ENCODE data around the gene ZNF275.

Gene ZNF275

DNA sequence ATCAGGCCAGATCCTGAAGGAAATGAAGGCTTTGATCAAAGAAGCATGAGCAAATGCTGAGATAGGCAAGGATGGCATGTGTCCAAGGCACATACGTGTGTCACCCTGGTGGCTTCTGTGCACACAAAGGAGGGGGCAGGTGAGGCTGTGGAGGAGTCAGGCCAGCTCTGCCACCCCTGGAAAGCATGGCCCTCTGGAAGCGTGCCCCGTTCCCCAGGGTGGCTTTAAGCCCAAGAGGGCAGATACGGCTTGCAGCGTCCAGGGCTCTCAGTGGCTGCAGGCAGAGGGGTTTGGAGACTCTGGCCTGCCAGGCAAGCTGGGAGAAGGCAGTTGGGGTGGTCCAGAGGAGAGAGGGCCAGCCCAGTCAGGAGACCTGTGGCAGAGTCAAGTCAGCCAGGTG lies 41.6 kb downstream of the ZNF275 start:
- no peak for TF ChIP-seq TCF12 (IDR thresholded peaks at IDR 0.05; ENCODE audit: low read depth)
- TF ChIP-seq NFIC (IDR thresholded peaks at IDR 0.05) = no peak
- TF ChIP-seq EGR1 (IDR thresholded peaks at IDR 0.05) = no peak
- no peak for TF ChIP-seq MAX (IDR thresholded peaks at IDR 0.05)
- TF ChIP-seq, protein P1, sequence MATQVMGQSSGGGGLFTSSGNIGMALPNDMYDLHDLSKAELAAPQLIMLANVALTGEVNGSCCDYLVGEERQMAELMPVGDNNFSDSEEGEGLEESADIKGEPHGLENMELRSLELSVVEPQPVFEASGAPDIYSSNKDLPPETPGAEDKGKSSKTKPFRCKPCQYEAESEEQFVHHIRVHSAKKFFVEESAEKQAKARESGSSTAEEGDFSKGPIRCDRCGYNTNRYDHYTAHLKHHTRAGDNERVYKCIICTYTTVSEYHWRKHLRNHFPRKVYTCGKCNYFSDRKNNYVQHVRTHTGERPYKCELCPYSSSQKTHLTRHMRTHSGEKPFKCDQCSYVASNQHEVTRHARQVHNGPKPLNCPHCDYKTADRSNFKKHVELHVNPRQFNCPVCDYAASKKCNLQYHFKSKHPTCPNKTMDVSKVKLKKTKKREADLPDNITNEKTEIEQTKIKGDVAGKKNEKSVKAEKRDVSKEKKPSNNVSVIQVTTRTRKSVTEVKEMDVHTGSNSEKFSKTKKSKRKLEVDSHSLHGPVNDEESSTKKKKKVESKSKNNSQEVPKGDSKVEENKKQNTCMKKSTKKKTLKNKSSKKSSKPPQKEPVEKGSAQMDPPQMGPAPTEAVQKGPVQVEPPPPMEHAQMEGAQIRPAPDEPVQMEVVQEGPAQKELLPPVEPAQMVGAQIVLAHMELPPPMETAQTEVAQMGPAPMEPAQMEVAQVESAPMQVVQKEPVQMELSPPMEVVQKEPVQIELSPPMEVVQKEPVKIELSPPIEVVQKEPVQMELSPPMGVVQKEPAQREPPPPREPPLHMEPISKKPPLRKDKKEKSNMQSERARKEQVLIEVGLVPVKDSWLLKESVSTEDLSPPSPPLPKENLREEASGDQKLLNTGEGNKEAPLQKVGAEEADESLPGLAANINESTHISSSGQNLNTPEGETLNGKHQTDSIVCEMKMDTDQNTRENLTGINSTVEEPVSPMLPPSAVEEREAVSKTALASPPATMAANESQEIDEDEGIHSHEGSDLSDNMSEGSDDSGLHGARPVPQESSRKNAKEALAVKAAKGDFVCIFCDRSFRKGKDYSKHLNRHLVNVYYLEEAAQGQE (IDR thresholded peaks at IDR 0.05; ENCODE audit: low read depth) = no peak
- no peak for TF ChIP-seq ZBTB7A (IDR thresholded peaks at IDR 0.05; ENCODE audit: low read depth)
- no peak for TF ChIP-seq CREB1 (IDR thresholded peaks at IDR 0.05; ENCODE audit: low read depth)
- no peak for TF ChIP-seq EP300 (IDR thresholded peaks at IDR 0.05; ENCODE audit: borderline replicate concordance)
- no peak for TF ChIP-seq YY1 (IDR thresholded peaks at IDR 0.05; ENCODE audit: low read depth)
- TF ChIP-seq, protein P2, sequence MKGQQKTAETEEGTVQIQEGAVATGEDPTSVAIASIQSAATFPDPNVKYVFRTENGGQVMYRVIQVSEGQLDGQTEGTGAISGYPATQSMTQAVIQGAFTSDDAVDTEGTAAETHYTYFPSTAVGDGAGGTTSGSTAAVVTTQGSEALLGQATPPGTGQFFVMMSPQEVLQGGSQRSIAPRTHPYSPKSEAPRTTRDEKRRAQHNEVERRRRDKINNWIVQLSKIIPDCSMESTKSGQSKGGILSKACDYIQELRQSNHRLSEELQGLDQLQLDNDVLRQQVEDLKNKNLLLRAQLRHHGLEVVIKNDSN (IDR thresholded peaks at IDR 0.05) = no peak
- no peak for TF ChIP-seq RAD21 (IDR thresholded peaks at IDR 0.05; ENCODE audit: low read depth)
- no peak for TF ChIP-seq CEBPB (IDR thresholded peaks at IDR 0.05)
- no peak for TF ChIP-seq TAF1 (IDR thresholded peaks at IDR 0.05; ENCODE audit: low read depth)
- no peak for TF ChIP-seq TEAD4 (IDR thresholded peaks at IDR 0.05)
- TF ChIP-seq FOXM1 (IDR thresholded peaks at IDR 0.05; ENCODE audit: borderline replicate concordance, low read depth) = no peak

DNA sequence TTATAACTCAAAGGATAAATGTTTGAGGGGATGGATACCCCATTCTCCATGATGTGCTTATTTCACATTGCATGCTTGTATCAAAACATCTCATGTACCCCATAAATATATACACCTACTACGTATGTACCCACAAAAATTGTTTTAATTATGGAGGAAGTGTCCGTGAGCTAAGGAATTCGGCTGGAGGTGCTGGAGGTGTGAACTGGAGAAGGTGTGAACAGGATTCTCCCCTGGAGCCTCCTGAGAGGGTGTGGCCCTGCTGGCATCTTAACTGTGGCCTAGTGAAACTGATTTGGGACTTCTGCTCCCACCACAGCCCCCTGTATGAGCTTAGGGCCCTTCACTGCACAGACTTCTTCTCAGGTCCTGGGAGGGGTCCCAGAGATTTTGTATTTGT lies 43.8 kb downstream of the ZNF275 start:
- no peak for TF ChIP-seq CEBPB (IDR thresholded peaks at IDR 0.05)
- no peak for TF ChIP-seq MAX (IDR thresholded peaks at IDR 0.05)
- no peak for TF ChIP-seq RAD21 (IDR thresholded peaks at IDR 0.05; ENCODE audit: low read depth)

DNA sequence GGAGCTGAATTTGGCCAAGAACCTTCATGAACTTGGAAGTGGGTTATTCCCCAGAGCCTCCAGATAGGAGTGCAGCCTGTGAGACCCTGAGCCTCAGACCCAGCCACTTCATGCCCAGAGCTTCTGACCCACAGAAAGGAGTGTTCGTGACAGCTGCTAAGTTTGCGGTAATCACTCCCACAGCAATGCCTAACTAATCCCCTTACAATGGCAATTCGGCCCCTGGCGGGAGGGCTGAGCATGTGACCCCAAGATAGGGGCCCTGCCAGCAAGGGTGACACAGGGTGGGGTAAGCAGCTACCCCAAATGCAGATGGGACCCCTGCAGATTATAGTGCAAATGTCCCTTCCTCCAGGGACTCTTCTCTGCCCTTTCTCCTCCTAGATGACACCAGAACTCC lies 44.7 kb downstream of the ZNF275 start:
- TF ChIP-seq ZBTB7A (IDR thresholded peaks at IDR 0.05; ENCODE audit: low read depth) = no peak
- no peak for TF ChIP-seq YY1 (IDR thresholded peaks at IDR 0.05; ENCODE audit: low read depth)
- TF ChIP-seq TCF12 (IDR thresholded peaks at IDR 0.05; ENCODE audit: low read depth) = no peak
- TF ChIP-seq TAF1 (IDR thresholded peaks at IDR 0.05; ENCODE audit: low read depth) = no peak
- no peak for TF ChIP-seq MAX (IDR thresholded peaks at IDR 0.05)
- TF ChIP-seq EGR1 (IDR thresholded peaks at IDR 0.05) = no peak
- TF ChIP-seq NFIC (IDR thresholded peaks at IDR 0.05) = no peak
- TF ChIP-seq RAD21 (IDR thresholded peaks at IDR 0.05; ENCODE audit: low read depth) = no peak
- TF ChIP-seq EP300 (IDR thresholded peaks at IDR 0.05; ENCODE audit: borderline replicate concordance) = no peak
- TF ChIP-seq CEBPB (IDR thresholded peaks at IDR 0.05) = no peak
- no peak for TF ChIP-seq FOXM1 (IDR thresholded peaks at IDR 0.05; ENCODE audit: borderline replicate concordance, low read depth)
- TF ChIP-seq, protein P2 (IDR thresholded peaks at IDR 0.05) = no peak
- TF ChIP-seq CREB1 (IDR thresholded peaks at IDR 0.05; ENCODE audit: low read depth) = no peak
- no peak for TF ChIP-seq TEAD4 (IDR thresholded peaks at IDR 0.05)

GRCh38 chrX:153379508-153379907 lies 45.6 kb downstream of the ZNF275 start:
- TF ChIP-seq RAD21 (IDR thresholded peaks at IDR 0.05; ENCODE audit: low read depth) = no peak
- TF ChIP-seq, protein P2 (IDR thresholded peaks at IDR 0.05) = no peak
- TF ChIP-seq CEBPB (IDR thresholded peaks at IDR 0.05) = no peak
- TF ChIP-seq CREB1 (IDR thresholded peaks at IDR 0.05; ENCODE audit: low read depth) = no peak
- no peak for TF ChIP-seq YY1 (IDR thresholded peaks at IDR 0.05; ENCODE audit: low read depth)
- no peak for TF ChIP-seq TEAD4 (IDR thresholded peaks at IDR 0.05)
- TF ChIP-seq EGR1 (IDR thresholded peaks at IDR 0.05) = no peak
- TF ChIP-seq MAX (IDR thresholded peaks at IDR 0.05) = no peak
- no peak for TF ChIP-seq TCF12 (IDR thresholded peaks at IDR 0.05; ENCODE audit: low read depth)
- no peak for TF ChIP-seq TAF1 (IDR thresholded peaks at IDR 0.05; ENCODE audit: low read depth)
- no peak for TF ChIP-seq FOXM1 (IDR thresholded peaks at IDR 0.05; ENCODE audit: borderline replicate concordance, low read depth)

DNA sequence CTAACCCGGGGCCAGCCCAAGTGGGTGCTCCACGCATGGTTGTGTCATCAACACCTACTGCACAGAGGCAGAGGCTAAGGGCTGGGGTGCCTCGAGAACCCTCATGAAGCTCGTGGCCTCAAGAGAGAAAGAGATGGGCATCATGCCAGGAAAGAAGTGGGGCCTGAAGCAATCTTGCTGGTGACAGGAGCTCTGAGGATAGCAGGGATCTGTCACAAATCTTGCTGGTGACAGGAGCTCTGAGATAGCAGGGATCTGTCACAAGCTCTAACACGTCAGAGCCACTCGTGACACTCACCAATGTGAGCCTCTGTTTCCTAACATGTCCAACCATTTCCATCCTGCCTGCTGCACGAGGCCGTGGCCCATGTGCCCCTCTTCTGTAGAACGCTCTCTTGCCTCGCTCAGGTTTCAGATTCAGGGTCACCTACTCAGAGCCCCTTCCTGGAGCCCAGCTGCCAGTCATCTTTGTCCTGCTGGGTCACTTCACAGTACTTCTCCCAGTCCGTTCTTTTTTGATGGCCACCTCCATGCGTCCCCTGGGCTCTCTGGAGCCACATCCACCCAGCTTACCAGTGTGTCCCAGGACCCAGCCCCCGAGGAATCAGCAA lies 46.1 kb downstream of the ZNF275 start:
- TF ChIP-seq TEAD4 (IDR thresholded peaks at IDR 0.05) (no peak), NFIC (IDR thresholded peaks at IDR 0.05) (no peak), EGR1 (IDR thresholded peaks at IDR 0.05) (no peak), EP300 (IDR thresholded peaks at IDR 0.05; ENCODE audit: borderline replicate concordance) (no peak), YY1 (IDR thresholded peaks at IDR 0.05; ENCODE audit: low read depth) (no peak), RAD21 (IDR thresholded peaks at IDR 0.05; ENCODE audit: low read depth) (no peak), FOXM1 (IDR thresholded peaks at IDR 0.05; ENCODE audit: borderline replicate concordance, low read depth) (no peak), TCF12 (IDR thresholded peaks at IDR 0.05; ENCODE audit: low read depth) (no peak), CREB1 (IDR thresholded peaks at IDR 0.05; ENCODE audit: low read depth) (no peak)
- TF ChIP-seq, protein P2 (IDR thresholded peaks at IDR 0.05) = no peak
- TF ChIP-seq, protein P1 (IDR thresholded peaks at IDR 0.05; ENCODE audit: low read depth) = no peak
